ENCODE results near the gene PRPS1L1. TPM values are rescaled to one million over a fixed set of nuclear protein-coding genes. Genes with fewer than 3 reads are reported as not detected.

Gene PRPS1L1
- total and polyA plus RNA-seq, 10 of the 15 experiments (the other 5 are each of a cell fraction or from before 2014, with no cell fraction given), result not detected

- TF ChIP-seq MTA3 (IDR thresholded peaks at IDR 0.05; ENCODE audit: borderline replicate concordance, low read length) (no peak), HDAC6 (IDR thresholded peaks at IDR 0.05; ENCODE audit: unreplicated experiment) (no peak), TCF3 (IDR thresholded peaks at IDR 0.05; ENCODE audit: borderline replicate concordance, insufficient read depth, low read depth, low read length) (no peak), NRF1 (conservative IDR thresholded peaks at IDR 0.05; ENCODE audit: low read depth, low read length) (no peak), GABPA (IDR thresholded peaks at IDR 0.05; ENCODE audit: low read depth) (no peak), RAD21 (IDR thresholded peaks at IDR 0.05; ENCODE audit: insufficient read depth, low read depth, low read length) (no peak), CREB1 (IDR thresholded peaks at IDR 0.05; ENCODE audit: low read depth) (no peak), MLLT1 (IDR thresholded peaks at IDR 0.05) (no peak)
Observed at GRCh38 chr7:17998692-17999091, 29.0 kb downstream of the PRPS1L1 start (continued).

- Histone ChIP-seq H3K4me2 (ENCODE audit: control insufficient read depth, insufficient read depth) (no peak overlapping the region), H2AFZ (ENCODE audit: control insufficient read depth, low read depth, low read length) (no peak overlapping the region), H3K9ac (ENCODE audit: control insufficient read depth, insufficient read depth, low read length) (no peak overlapping the region), H3K36me3 (ENCODE audit: control insufficient read depth in 2 of 2, insufficient read depth in 2 of 2, low read length in 1 of 2) (no peaks in the 10 kb centered on the region), H3K4me3 (no peak overlapping the region), H3K27me3 (replicated peaks in 1 of 2; ENCODE audit: control insufficient read depth in 2 of 2, insufficient read depth in 2 of 2, low read length in 1 of 2) (no peaks in the 10 kb centered on the region), H4K20me1 (ENCODE audit: control insufficient read depth, insufficient read depth) (no peaks in the 10 kb centered on the region), H3K9me3 (replicated peaks; ENCODE audit: control insufficient read depth, insufficient read depth, low read length) (no peaks in the 10 kb centered on the region; the same call in 2 of the 3 replicates), H3K4me1 (ENCODE audit: control insufficient read depth, insufficient read depth, low read length) (no peaks in the 10 kb centered on the region), H3K27ac (ENCODE audit: control insufficient read depth, insufficient read depth) (no peak overlapping the region), H3K79me2 (ENCODE audit: control insufficient read depth, insufficient read depth, low read length) (no peaks in the 10 kb centered on the region)
- SMC1A ChIA-PET (ENCODE audit: uncharacterized antibody, unreplicated experiment), result interaction anchor here (1.6 to 1.8 kb wide), 2 partner anchors 17 to 227 kb away, joined by 5 to 9 read pairs; no protein-coding TSS in a partner anchor
- BruUV-seq (replicated peaks), result no TSS peak
- intact Hi-C loops (cut with micrococcal nuclease; ENCODE audit: unreplicated experiment), result no loop called here
- DNase-seq (ENCODE audit: low read depth, low spot score), result no peak
- in situ Hi-C loops (cut with MboI), result no loop called here
- WGBS (ENCODE audit: insufficient coverage, insufficient replicate concordance, low lambda C conversion rate, missing lambda C conversion rate), result 35% methylated on average over 1 of the region's 1 CpG
- TF ChIP-seq YY1 (IDR thresholded peaks at IDR 0.05; ENCODE audit: low read depth, low read length) (no peak), NFYA (IDR thresholded peaks at IDR 0.05; ENCODE audit: borderline replicate concordance, low read depth, low read length) (no peak), MEF2A (IDR thresholded peaks at IDR 0.05; ENCODE audit: insufficient read depth, low read depth, low read length) (0 out of 2 replicates have a peak, but pooled peaks have one; percentile 28), CHD2 (IDR thresholded peaks at IDR 0.05; ENCODE audit: borderline replicate concordance, low read depth, low read length) (no peak), PAX8 (IDR thresholded peaks at IDR 0.05) (no peak)
- CTCF ChIA-PET, result interaction anchor here (1.2 to 2.5 kb wide), 4 partner anchors 224 to 695 kb away, joined by 4 to 12 read pairs (median 6); no protein-coding TSS in a partner anchor
- POLR2A ChIA-PET, result no interaction called here
- ATAC-seq, result no peak
- RAD21 ChIA-PET (ENCODE audit: unreplicated experiment), result interaction anchor here (1.0 to 8.3 kb wide), 3 partner anchors 11 to 225 kb away, joined by 3 to 94 read pairs (median 3); no protein-coding TSS in a partner anchor
- FAIRE-seq, result no peak
Observed at GRCh38 chr7:17996442-17997223, 31.0 kb downstream of the PRPS1L1 start.
